Germinal center (tissue), 1 donor: Measurements from ENCODE around the gene TNXB.
"Not testable (repeated sequence)": the region's sequence is repeated elsewhere in the genome, so short reads cannot be mapped to it uniquely, and the experiment has no call there.

ENCODE experiments used
- DNase-seq: peaks from one replicate; pipeline ENCODE4 v3.0.0; 2012; ENCODE audit warnings: mixed read lengths, low spot score

TNXB gene

DNA sequence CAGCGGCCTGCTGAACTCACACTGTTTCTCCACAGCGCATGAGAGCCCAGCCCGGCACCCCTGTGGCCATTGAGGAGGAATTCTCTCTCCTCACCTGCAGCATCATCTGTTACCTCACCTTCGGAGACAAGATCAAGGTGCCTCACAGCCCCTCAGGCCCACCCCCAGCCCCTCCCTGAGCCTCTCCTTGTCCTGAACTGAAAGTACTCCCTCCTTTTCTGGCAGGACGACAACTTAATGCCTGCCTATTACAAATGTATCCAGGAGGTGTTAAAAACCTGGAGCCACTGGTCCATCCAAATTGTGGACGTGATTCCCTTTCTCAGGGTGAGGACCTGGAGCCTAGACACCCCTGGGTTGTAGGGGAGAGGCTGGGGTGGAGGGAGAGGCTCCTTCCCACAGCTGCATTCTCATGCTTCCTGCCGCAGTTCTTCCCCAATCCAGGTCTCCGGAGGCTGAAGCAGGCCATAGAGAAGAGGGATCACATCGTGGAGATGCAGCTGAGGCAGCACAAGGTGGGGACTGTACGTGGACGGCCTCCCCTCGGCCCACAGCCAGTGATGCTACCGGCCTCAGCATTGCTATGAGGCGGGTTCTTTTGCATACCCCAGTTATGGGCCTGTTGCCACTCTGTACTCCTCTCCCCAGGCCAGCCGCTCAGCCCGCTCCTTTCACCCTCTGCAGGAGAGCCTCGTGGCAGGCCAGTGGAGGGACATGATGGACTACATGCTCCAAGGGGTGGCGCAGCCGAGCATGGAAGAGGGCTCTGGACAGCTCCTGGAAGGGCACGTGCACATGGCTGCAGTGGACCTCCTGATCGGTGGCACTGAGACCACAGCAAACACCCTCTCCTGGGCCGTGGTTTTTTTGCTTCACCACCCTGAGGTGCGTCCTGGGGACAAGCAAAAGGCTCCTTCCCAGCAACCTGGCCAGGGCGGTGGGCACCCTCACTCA, 69.5 kb downstream of the TNXB start:
- DNase-seq: not testable (repeated sequence)

GRCh38 chr6:32038878-32039277, 70.3 kb downstream of the TNXB start:
- DNase-seq: not testable (repeated sequence)

DNA sequence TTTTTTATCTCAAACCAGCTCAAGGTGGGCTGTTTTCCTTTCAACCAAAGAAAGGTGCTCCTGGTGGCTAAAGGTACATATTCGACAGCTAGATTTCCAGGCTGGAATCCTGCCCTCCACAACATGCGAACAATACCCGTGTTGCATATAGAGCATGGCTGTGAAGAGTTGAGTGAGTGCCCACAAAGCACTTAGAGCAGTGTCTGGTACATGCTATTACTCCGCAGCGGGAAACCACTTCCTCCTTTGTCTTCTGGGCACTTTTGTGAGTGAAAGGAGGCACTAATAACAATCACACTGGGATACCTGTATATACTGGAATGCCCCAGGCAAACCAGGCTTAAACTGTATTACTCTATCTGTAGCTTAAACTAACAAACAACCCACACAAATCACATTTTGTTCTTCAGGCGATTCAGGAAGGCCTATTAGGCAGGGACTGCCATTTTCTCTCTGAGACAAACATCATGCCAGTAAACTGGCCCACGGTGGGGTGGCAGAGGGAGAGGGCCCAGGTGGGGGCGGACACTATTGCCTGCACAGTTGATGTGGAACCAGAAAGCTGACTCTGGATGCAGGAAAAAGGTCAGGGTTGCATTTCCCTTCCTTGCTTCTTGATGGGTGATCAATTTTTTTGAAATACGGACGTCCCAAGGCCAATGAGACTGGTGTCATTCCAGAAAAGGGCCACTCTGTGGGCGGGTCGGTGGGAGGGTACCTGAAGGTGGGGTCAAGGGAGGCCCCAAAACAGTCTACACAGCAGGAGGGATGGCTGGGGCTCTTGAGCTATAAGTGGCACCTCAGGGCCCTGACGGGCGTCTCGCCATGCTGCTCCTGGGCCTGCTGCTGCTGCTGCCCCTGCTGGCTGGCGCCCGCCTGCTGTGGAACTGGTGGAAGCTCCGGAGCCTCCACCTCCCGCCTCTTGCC, 71.3 kb downstream of the TNXB start, which contains the start of gene CYP21A2:
Gene CYP21A2, plus strand, starts transcription at position 818 of the 927 bp plus-strand sequence. Its CDS starts 8 bp downstream, at position 826.
- not testable (repeated sequence) for DNase-seq

GRCh38 chr6:32037136-32037535, 72.0 kb downstream of the TNXB start:
- DNase-seq: not testable (repeated sequence)

- not testable (repeated sequence) for DNase-seq
Measured at GRCh38 chr6:32035283-32036013, 73.7 kb downstream of the TNXB start.

DNA sequence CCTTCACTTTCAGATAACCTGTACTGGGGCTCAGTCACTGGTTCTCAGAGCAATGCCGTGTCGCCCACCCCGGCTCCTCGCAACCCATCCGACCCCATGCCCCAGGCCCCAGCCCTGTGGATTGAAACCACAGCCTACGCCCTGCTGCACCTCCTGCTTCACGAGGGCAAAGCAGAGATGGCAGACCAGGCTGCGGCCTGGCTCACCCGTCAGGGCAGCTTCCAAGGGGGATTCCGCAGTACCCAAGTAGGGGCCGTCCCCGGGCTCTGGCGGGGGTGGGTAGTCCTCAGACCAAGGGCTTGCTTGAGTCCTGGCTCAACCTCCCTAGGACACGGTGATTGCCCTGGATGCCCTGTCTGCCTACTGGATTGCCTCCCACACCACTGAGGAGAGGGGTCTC, 79.6 kb downstream of the TNXB start:
- DNase-seq: not testable (repeated sequence)

- not testable (repeated sequence) for DNase-seq
Measured at GRCh38 chr6:32028631-32029030, 80.5 kb downstream of the TNXB start.

DNA sequence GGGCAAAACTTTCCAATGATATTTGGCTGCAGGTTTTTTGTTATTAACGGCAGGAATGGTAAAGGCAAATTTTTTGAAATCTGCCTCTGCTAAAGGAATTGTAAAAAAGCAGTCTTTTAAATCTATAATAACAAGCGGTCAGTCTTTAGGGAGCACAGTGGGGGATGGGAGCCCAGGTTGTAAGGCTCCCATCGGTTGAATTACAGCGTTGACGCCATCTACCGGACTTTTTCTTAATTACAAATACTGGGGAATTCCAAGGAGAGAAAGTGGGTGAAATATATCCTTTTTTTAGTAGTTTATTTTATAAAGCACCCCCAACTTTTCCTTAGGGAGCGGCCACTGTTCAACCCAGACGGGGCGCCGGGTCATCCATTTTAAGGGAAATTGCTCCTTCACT, 87.0 kb downstream of the TNXB start:
- not testable (repeated sequence) for DNase-seq

- not testable (repeated sequence) for DNase-seq
Measured at GRCh38 chr6:32014547-32014946, 94.6 kb downstream of the TNXB start, which contains the start of gene C4B. Gene C4B, plus strand, starts transcription at chr6:32014795. Its CDS starts 51 bp downstream, at chr6:32014846.

DNA sequence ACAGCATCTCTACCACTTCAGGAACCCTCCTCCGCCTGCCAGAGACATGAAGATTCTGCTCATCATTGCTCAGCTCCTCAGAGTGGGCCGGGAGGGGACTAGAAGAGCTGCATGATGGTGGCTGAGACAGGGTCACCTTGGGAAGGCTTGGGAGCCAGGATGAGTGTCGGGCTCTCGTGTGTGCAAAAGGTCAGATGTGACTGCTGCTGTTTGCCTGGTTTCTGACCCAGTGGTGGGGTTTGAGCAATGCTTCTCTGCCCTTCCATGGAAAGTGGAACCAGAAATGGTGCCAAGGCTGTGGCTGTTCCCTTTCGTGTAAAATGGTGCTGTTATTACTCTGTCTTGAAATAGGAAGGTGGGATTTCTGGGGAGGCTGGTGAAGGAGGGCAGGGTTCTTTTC, 95.4 kb downstream of the TNXB start:
- not testable (repeated sequence) for DNase-seq

GRCh38 chr6:32012941-32013617, 96.1 kb downstream of the TNXB start:
- DNase-seq: not testable (repeated sequence)

- not testable (repeated sequence) for DNase-seq
Measured at GRCh38 chr6:32010856-32011530, 98.1 kb downstream of the TNXB start.

DNA sequence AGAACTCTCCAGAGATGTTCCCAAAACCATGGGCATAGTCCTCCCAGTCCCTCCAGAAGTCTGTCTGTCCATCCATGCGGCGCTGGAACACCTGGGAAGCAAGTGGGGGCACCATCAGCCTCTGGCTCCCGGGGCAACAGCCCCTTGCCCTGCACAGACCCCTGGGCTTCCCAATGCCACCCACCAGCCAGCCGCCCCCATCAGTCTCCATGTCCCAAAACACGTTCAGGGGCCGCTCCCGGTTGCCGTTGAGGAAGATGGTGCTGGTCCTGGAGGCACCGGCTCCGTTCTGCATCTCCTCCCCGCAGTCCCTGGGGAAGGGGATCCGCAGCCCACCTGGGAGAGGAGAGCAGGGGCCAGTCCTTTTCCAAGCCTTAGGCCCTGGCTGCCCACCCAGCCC, 99.6 kb downstream of the TNXB start:
- not testable (repeated sequence) for DNase-seq

- DNase-seq: not testable (repeated sequence)
Measured at GRCh38 chr6:32008616-32009015, 100.5 kb downstream of the TNXB start.

GRCh38 chr6:32008037-32008436, 101.1 kb downstream of the TNXB start:
- not testable (repeated sequence) for DNase-seq

DNA sequence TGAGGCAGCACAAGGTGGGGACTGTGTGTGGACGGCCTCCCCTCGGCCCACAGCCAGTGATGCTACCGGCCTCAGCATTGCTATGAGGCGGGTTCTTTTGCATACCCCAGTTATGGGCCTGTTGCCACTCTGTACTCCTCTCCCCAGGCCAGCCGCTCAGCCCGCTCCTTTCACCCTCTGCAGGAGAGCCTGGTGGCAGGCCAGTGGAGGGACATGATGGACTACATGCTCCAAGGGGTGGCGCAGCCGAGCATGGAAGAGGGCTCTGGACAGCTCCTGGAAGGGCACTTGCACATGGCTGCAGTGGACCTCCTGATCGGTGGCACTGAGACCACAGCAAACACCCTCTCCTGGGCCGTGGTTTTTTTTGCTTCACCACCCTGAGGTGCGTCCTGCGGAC, 102.1 kb downstream of the TNXB start:
- DNase-seq: not testable (repeated sequence)

DNA sequence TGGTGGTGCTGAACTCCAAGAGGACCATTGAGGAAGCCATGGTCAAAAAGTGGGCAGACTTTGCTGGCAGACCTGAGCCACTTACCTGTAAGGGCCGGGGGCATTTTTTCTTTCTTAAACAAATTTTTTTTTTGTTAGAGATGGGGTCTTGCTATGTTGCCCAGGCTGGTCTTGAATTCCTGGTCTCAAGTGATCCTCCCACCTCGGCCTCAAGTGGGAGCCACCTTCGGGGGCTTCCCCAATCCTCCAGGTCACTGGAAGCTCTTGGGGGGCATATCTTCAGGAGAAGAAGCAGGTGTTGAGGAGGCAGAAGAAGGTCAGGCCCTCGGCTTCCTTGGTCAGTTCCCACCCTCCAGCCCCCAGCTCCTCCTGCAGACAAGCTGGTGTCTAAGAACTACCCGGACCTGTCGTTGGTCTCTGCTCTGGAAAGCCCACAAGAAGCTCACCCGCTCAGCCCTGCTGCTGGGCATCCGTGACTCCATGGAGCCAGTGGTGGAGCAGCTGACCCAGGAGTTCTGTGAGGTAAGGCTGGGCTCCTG, 103.1 kb downstream of the TNXB start:
- not testable (repeated sequence) for DNase-seq

- not testable (repeated sequence) for DNase-seq
Measured at GRCh38 chr6:32005538-32005880, 103.6 kb downstream of the TNXB start.

DNA sequence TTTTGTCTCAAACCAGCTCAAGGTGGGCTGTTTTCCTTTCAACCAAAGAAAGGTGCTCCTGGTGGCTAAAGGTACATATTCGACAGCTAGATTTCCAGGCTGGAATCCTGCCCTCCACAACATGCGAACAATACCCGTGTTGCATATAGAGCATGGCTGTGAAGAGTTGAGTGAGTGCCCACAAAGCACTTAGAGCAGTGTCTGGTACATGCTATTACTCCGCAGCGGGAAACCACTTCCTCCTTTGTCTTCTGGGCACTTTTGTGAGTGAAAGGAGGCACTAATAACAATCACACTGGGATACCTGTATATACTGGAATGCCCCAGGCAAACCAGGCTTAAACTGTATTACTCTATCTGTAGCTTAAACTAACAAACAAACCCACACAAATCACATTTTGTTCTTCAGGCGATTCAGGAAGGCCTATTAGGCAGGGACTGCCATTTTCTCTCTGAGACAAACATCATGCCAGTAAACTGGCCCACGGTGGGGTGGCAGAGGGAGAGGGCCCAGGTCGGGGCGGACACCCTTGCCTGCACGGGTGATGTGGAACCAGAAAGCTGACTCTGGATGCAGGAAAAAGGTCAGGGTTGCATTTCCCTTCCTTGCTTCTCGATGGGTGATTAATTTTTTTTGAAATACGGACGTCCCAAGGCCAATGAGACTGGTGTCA, 104.1 kb downstream of the TNXB start:
- DNase-seq: not testable (repeated sequence)
